Lung (tissue), 12 donors: Measurements from ENCODE around the gene CUEDC2. TPM values are rescaled to one million over a fixed set of nuclear protein-coding genes. Genes with fewer than 3 reads are reported as not detected.

Experiments used
- ATAC-seq: fragments of 200-7000 bp; cut with Tn5 transposase; one replicate; pipeline ENCODE4 v1.9.1; 2020; ENCODE audit warnings: moderate number of reproducible peaks; ENCODE audit not compliant: insufficient read depth, low FRiP score
- DNase-seq, 3 donors: peaks; one replicate each; pipeline ENCODE4 v3.0.0-alpha.2; 2013 to 2017
- H3K27ac ChIP-seq, 2 donors: one replicate each; pipeline ENCODE4 v1.5.1; 2013; ENCODE audit warnings: mild to moderate bottlenecking in 2 of 2, moderate library complexity in 2 of 2, control low read depth in 1 of 2, inconsistent platforms in 1 of 2, low read depth in 1 of 2, low read length in 1 of 2
- H3K27me3 ChIP-seq, 3 donors: one replicate each; pipeline ENCODE4 v1.5.1; 2013; ENCODE audit warnings: low read length in 2 of 3; ENCODE audit not compliant: control insufficient read depth in 3 of 3, insufficient read depth in 3 of 3
- H3K36me3 ChIP-seq, 4 donors: one replicate each; pipeline ENCODE4 v1.5.1; 2013; ENCODE audit warnings: low read length in 4 of 4, mild to moderate bottlenecking in 1 of 4, moderate library complexity in 1 of 4; ENCODE audit not compliant: control insufficient read depth in 4 of 4, insufficient read depth in 4 of 4
- H3K4me1 ChIP-seq, 5 donors: one replicate each; pipeline ENCODE4 v1.5.1; 2013; ENCODE audit warnings: low read length in 5 of 5, mild to moderate bottlenecking in 2 of 5, moderate library complexity in 1 of 5; ENCODE audit not compliant: control insufficient read depth in 5 of 5, insufficient read depth in 5 of 5
- H3K4me3 ChIP-seq: one replicate; pipeline ENCODE4 v1.5.1; 2013; ENCODE audit warnings: mild to moderate bottlenecking, control low read depth, moderate library complexity
- H3K9ac ChIP-seq, 2 donors: one replicate each; pipeline ENCODE4 v1.5.1; 2013; ENCODE audit warnings: low read length in 2 of 2, control low read depth in 1 of 2; ENCODE audit not compliant: insufficient read depth in 1 of 2
- H3K9me3 ChIP-seq, 4 donors: one replicate each; pipeline ENCODE4 v1.5.1; 2013; ENCODE audit warnings: low read length in 3 of 4, mild to moderate bottlenecking in 1 of 4, moderate library complexity in 1 of 4; ENCODE audit not compliant: control insufficient read depth in 4 of 4, insufficient read depth in 3 of 4
- WGBS, 2 donors: extraction: QIAGEN DNeasy Blood & Tissue Kit; methylation state at CpG; one replicate each; pipeline ENCODE4 v1.1.7; 2013; 5-methylcytosine and 5-hydroxymethylcytosine counted together
- polyA plus RNA-seq, 2 donors: library from polyadenylated mRNA; stranded (reverse); fragments of 200-250 nt; gene quantifications; one replicate each; pipeline ENCODE4 v1.2.1, GENCODE V29; 2013
- total RNA-seq, 2 donors: library from RNA; depleted of rRNA in 1 of 2; stranded (reverse); fragments of >200 nt in 1 of 2; gene quantifications; one replicate each; pipeline ENCODE4 v1.2.1, GENCODE V29; 2014 to 2021
- TF ChIP-seq, protein P1 (sequence below): IDR thresholded peaks from 2 replicates; pipeline ENCODE4 v1.5.1; 2012; ENCODE audit warnings: mild to moderate bottlenecking; ENCODE audit errors: control extremely low read depth, extremely low read depth
- donor health status: control.
- donor health status: control.
- donor health status: Bipolar disorder and iron deficiency.
- donor health status: healthy.
- donor health status: DM: yes; HTN: yes; CAD: no.

The CUEDC2 gene
- total and polyA plus RNA-seq, 4 donors = 33.4 to 63.8 (median 44.1) TPM

DNA sequence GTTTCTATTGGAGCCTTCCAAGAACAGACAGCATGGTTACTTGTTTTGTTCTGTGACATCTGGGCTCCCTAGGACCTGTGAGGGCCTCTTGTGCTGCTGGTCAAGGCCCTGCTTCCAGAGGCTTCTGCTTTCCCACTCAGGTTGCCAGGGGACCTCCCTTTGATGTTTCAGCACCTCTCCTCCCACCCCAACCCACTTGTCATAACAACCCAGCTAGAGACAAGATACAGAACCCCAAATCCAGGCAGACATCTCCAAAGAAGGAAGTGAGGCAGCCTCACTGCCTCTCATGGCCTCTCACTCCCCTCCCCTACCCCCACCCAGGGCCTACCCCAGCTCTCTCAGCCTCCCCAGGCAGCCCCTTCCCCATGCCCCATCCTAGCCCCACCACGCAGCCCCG is 25.6 kb downstream of the CUEDC2 start:
- ATAC-seq (no peak), DNase-seq (no peak)
- H3K9me3 ChIP-seq = no peaks in the 10 kb centered on the region
- H3K27ac ChIP-seq = no peak overlapping the region
- H3K36me3 ChIP-seq = peaks cover 0 to 11% (median 5%) of the 10 kb centered on the region in 4 donors
- H3K9ac ChIP-seq = no peak overlapping the region
- peaks cover 0 to 30% (median 4%) of the 10 kb centered on the region in 3 donors for H3K27me3 ChIP-seq
- peaks cover 0 to 31% (median 10%) of the 10 kb centered on the region in 5 donors for H3K4me1 ChIP-seq
- TF ChIP-seq, protein P1, sequence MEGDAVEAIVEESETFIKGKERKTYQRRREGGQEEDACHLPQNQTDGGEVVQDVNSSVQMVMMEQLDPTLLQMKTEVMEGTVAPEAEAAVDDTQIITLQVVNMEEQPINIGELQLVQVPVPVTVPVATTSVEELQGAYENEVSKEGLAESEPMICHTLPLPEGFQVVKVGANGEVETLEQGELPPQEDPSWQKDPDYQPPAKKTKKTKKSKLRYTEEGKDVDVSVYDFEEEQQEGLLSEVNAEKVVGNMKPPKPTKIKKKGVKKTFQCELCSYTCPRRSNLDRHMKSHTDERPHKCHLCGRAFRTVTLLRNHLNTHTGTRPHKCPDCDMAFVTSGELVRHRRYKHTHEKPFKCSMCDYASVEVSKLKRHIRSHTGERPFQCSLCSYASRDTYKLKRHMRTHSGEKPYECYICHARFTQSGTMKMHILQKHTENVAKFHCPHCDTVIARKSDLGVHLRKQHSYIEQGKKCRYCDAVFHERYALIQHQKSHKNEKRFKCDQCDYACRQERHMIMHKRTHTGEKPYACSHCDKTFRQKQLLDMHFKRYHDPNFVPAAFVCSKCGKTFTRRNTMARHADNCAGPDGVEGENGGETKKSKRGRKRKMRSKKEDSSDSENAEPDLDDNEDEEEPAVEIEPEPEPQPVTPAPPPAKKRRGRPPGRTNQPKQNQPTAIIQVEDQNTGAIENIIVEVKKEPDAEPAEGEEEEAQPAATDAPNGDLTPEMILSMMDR = no peak
- H3K4me3 ChIP-seq = no peak overlapping the region
- 89 to 95% methylated on average over 2 of the region's 2 CpGs for WGBS, 2 donors

DNA sequence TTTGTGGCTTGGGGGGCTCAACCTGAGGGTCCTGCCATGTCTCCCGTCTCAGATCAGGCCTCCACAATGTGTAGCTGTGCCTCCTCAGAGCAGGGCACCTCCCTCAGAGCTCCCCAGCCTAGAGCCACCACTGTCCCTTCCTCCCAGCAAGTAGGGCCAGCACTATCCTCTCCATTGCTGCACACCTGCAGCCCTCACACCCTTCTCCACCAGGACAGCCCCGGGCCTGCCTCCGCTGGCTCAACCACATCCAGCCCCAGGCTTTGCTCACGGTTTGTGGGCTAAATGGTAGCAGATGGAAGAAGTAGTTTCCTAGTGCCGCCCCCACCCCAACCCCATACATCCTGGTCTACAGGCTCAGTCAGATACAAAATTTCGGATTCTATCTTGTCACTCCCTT is 26.7 kb downstream of the CUEDC2 start:
- H3K9me3 ChIP-seq = no peaks in the 10 kb centered on the region
- no peak overlapping the region for H3K27ac ChIP-seq
- 73 to 76% methylated on average over 6 of the region's 6 CpGs for WGBS, 2 donors
- TF ChIP-seq, protein P1 = no peak
- DNase-seq (no peak), ATAC-seq (no peak)
- H3K9ac ChIP-seq = no peak overlapping the region
- no peak overlapping the region for H3K4me3 ChIP-seq
- H3K4me1 ChIP-seq = peaks cover 0 to 25% (median 7%) of the 10 kb centered on the region in 5 donors
- H3K27me3 ChIP-seq = peaks cover 0 to 20% (median 4%) of the 10 kb centered on the region in 3 donors
- H3K36me3 ChIP-seq = peaks cover 0 to 23% (median 9%) of the 10 kb centered on the region in 4 donors

DNA sequence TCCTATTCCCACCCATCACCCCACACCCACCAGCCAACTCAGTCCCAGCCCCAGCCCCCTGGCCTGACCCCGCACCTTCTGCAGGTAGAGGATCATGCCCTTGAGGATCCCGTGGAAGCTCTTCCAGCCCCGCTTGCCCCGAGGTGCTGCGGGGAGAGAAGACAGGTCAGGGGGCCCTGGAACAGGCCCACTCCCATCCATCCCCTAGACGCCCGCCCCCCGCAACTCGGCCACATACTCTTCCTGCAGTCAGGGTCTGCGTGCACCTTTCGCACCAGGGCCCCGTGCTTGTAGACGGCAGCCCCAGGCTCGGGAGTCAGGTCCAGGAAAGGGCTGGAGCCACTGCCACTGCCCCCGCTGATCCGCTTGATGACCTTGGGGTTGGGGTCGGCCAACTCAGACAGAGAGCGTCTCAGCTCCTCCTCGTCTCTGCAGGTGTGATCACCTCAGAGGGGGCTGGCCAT is 27.2 kb downstream of the CUEDC2 start:
- Histone ChIP-seq H3K36me3 (peaks cover 0 to 25% (median 9%) of the 10 kb centered on the region in 4 donors), H3K9ac (no peak overlapping the region), H3K9me3 (no peaks in the 10 kb centered on the region), H3K4me3 (no peak overlapping the region), H3K27me3 (peaks cover 0 to 16% (median 4%) of the 10 kb centered on the region in 3 donors), H3K27ac (no peak overlapping the region), H3K4me1 (peaks cover 0 to 22% (median 7%) of the 10 kb centered on the region in 5 donors)
- WGBS, 2 donors = 81 to 91% methylated on average over 19 of the region's 19 CpGs
- DNase-seq (no peak), ATAC-seq (no peak)
- TF ChIP-seq, protein P1 = no peak
